GM19351 (cell line): Measurements from ENCODE around the gene NCOA3.
"Not testable (repeated sequence)": the region's sequence is repeated elsewhere in the genome, so short reads cannot be mapped to it uniquely, and the experiment has no call there.

Experiments used
- ATAC-seq: cut with Tn5 transposase; IDR thresholded peaks from one replicate; pipeline ENCODE4 v1.9.1; 2021; ENCODE audit warnings: mild to moderate bottlenecking, moderate library complexity; ENCODE audit not compliant: unreplicated experiment

NCOA3 gene

GRCh38 chr20:47500554-47500953 is 1.1 kb upstream of the NCOA3 start:
- no peak for ATAC-seq

DNA sequence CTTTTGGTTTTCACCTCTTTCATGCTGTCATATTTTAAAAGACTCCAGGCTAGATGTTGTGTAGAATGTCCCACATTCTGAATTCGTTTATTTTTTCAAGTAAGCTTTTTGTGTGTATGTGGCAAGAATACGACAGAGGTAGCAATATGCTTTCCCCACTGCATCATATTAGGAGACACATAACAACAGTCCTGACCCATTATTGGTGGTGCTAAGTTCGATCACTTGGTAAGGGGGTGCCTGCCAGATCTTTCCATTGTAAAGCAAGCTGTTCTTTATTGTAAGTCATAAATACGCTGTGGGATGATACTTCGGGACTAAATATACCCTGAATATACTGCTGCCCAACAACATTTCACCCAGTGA is 588 bp upstream of the NCOA3 start:
- ATAC-seq, result peak; percentile 4

GRCh38 chr20:47502271-47503239 is 868 bp downstream of the NCOA3 start:
- no peak for ATAC-seq

GRCh38 chr20:47503685-47504084 is 2.0 kb downstream of the NCOA3 start:
- no peak for ATAC-seq

GRCh38 chr20:47506335-47506734 is 4.6 kb downstream of the NCOA3 start:
- ATAC-seq, result no peak

- no peak for ATAC-seq
Measured at GRCh38 chr20:47506850-47507249, 5.2 kb downstream of the NCOA3 start.

DNA sequence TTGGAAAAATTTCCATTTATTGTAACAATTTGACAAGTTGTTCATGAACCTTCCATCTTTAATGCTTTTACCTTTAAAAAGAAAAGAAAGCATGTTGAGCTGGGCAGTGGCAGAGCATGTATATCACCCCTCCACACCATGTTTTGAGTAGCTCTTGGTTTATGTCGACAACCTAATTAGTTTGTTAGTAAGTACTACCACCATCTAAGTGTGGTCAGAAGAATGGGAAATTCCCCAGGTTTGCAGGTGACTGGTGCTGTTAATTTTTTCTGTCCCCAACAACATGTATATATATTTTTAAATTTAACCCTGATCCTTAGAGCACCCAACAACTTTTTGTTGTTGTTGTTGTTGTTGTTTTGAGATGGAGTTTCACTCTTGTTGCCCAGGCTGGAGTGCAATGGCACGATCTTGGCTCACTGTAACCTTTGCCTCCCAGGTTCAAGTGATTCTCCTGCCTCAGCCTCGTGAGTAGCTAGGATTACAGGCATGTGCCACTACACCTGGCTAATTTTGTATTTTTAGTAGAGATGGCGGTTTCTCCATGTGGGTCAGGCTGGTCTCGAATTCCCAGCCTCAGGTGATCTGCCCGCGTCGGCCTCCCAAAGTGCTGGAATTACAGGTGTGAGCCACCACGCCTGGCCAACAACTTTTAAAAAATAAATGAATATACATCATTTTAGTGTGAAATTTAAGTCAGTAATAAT is 5.7 kb downstream of the NCOA3 start:
- not testable (repeated sequence) for ATAC-seq

GRCh38 chr20:47508278-47508677 is 6.6 kb downstream of the NCOA3 start:
- no peak for ATAC-seq

GRCh38 chr20:47509104-47509661 is 7.5 kb downstream of the NCOA3 start:
- no peak for ATAC-seq

- ATAC-seq, result no peak
Measured at GRCh38 chr20:47509685-47510084, 8.0 kb downstream of the NCOA3 start.

DNA sequence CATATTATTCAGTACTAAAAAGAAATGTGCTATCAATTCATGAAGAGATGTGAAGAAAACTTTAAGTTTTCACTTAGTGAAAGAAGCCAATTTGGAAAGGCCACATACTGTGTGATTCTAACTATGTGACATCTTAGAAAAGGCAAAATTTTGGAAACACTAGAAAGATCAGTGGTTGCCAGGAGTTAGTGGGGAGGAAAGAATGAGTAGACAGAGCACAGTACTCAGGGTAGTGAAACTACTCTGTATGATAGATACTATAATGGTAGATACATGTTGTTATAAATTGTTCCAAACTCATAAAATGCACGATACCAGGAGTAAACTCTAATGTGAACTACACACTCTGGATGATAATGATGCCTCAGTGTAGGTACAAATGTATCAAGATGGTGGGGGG is 14.2 kb downstream of the NCOA3 start:
- no peak for ATAC-seq

DNA sequence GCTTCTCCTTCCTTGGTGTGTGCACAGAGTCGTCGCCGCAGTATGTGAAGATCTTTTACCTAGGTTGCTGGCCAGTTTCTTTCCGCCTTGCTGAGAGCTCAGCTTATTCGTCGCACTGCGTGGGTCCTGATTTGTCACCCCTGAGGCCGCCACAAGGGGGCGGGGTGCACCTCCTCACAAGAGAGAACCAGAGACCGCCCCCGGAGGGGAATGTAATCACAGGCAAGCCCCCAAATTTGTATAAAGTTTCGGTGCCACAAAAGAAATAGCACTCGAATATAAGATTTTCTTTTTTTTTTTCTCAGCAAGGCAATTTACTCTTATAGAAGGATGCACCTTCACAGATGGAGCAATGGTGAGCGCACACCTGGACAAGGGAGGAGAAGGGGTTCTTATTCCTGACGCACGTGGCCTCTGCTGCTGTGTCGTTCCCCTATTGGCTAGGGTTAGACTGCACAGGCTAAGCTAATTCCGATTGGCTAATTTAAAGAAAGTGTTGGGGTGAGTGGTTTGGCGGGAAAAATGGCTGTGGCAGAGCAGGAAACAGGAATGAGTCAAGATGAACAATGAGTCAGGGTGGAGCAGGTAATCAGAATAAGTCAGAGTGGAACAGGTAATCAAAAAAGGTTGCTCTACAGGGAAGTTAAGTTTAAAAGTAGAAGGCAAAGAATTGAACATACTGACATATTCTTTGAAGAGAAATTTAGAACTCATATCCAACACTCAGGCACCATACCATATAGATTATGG is 19.5 kb downstream of the NCOA3 start:
- no peak for ATAC-seq

- no peak for ATAC-seq
Measured at GRCh38 chr20:47524015-47524784, 22.5 kb downstream of the NCOA3 start.

- no peak for ATAC-seq
Measured at GRCh38 chr20:47527004-47527800, 25.5 kb downstream of the NCOA3 start.

- no peak for ATAC-seq
Measured at GRCh38 chr20:47529840-47530239, 28.2 kb downstream of the NCOA3 start.

- no peak for ATAC-seq
Measured at GRCh38 chr20:47531458-47531857, 29.8 kb downstream of the NCOA3 start.

DNA sequence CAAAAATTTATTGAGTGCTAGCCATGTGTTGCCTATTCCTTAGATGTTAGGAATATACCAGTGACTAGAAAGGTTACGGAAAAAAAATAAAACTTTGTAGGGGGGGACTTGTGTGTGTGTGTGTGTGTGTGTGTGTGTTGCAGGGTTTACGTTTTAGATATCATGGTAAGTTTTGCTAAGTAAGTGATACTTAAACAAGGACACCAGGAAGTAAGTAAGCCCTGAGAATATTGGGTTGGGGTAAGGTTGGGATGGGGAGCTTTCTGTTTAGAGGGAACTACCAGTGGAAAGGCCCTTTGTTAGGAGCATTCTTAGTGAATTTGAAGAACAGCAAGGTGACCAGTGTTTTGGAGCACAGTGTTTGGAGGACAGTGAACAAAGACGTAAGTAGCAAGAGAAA is 30.3 kb downstream of the NCOA3 start:
- no peak for ATAC-seq

DNA sequence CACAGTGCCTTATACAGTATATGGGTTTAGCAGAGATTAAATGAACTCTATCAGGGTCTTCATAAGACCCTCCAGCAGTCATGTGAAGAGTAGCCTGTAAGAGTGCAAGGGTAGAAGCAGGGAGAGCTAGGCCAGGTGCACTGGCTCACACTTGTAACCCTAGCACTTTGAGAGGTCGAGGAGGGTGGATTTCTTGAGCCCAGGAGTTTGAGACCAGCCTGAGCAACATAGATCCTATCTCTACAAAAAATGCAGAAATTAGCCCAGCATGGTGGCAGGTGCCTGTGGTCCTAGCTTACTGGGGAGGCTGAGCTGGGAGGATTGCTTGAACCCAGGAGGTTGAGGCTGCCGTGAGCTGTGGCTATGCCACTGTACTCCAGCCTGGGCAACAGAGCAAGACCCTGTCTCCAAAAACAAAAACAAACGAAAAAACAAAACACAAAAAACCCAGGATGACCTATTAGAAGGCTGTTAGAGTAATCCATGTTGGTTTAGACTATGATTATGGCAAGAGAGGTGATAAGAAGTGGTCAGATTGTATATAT is 31.9 kb downstream of the NCOA3 start:
- no peak for ATAC-seq

DNA sequence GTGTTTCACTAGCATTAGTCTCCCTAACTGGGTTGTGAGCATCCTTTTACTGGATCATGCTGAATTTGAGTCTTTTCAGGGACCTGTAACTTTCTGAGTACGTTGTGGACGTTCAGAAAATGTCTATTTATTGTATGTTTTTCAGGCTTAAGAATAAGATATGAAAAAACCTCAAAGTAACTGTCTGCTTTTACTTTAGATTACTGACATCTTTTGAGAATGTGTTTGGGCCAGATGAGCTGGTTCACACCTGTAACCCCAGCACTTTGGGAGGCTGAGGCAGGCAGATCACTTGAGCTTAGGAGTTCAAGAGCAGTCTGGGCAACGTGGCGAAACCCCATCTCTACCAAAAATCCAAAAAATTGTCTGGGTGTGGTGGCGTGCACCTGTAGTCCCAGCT is 32.7 kb downstream of the NCOA3 start:
- ATAC-seq, result no peak
